ENCODE measurements around the gene MLLT6. TPM values are rescaled to one million over a fixed set of nuclear protein-coding genes. Genes with fewer than 3 reads are reported as not detected.

The MLLT6 gene
- total and polyA plus RNA-seq, 2 of the 13 experiments (the other 11 are each of a cell fraction or from before 2014, with no cell fraction given), result 50.7 to 69.5 TPM

- TF ChIP-seq ZNF142 (CRISPR knock-in tag; IDR thresholded peaks at IDR 0.05), result no peak
- no peak for TF ChIP-seq ZNF574 (CRISPR knock-in tag; IDR thresholded peaks at IDR 0.05)
- no peak for TF ChIP-seq HNRNPH1 (optimal IDR thresholded peaks at IDR 0.05; ENCODE audit: low read depth, low read length)
- TF ChIP-seq GTF2F1 (IDR thresholded peaks at IDR 0.05; ENCODE audit: low read length), result no peak
- no peak for TF ChIP-seq IRF1 (CRISPR knock-in tag; IDR thresholded peaks at IDR 0.05; ENCODE audit: low read depth)
- peak; percentile 8; the same call in 1 of the 2 replicates for TF ChIP-seq RAD21 (CRISPR knock-in tag; IDR thresholded peaks at IDR 0.05)
- TF ChIP-seq MXD4 (CRISPR knock-in tag; IDR thresholded peaks at IDR 0.05), result no peak
- TF ChIP-seq ZNF556 (CRISPR knock-in tag; IDR thresholded peaks at IDR 0.05; ENCODE audit: borderline replicate concordance), result no peak
- TF ChIP-seq ZBTB1 (CRISPR knock-in tag; IDR thresholded peaks at IDR 0.05; ENCODE audit: borderline replicate concordance), result no peak
- TF ChIP-seq MYNN (CRISPR knock-in tag; IDR thresholded peaks at IDR 0.05; ENCODE audit: low read depth), result no peak
- TF ChIP-seq ZNF3 (CRISPR knock-in tag; IDR thresholded peaks at IDR 0.05), result no peak
- no peak for TF ChIP-seq SETDB1 (CRISPR knock-in tag; IDR thresholded peaks at IDR 0.05; ENCODE audit: borderline replicate concordance)
- TF ChIP-seq STAT6 (CRISPR knock-in tag; IDR thresholded peaks at IDR 0.05; ENCODE audit: borderline replicate concordance), result no peak
- TF ChIP-seq NFIB (CRISPR knock-in tag; IDR thresholded peaks at IDR 0.05; ENCODE audit: borderline replicate concordance), result no peak
- no peak for TF ChIP-seq ZNF484 (CRISPR knock-in tag; IDR thresholded peaks at IDR 0.05; ENCODE audit: borderline replicate concordance, low read depth)
- no peak for TF ChIP-seq SNRNP70 (IDR thresholded peaks at IDR 0.05; ENCODE audit: low read depth, low read length)
- TF ChIP-seq RBFOX2 (IDR thresholded peaks at IDR 0.05; ENCODE audit: low read depth, low read length), result no peak
- no peak for TF ChIP-seq ZNF782 (CRISPR knock-in tag; IDR thresholded peaks at IDR 0.05; ENCODE audit: borderline replicate concordance)
- no peak for TF ChIP-seq ZNF75D (CRISPR knock-in tag; IDR thresholded peaks at IDR 0.05; ENCODE audit: borderline replicate concordance)
- peak; percentile 88 for TF ChIP-seq ZNF777 (CRISPR knock-in tag; IDR thresholded peaks at IDR 0.05)
Measured at GRCh38 chr17:38673707-38674013, 31.4 kb upstream of the MLLT6 start (continued).

Measured in HepG2 (cell line).